Osteoblast (primary cell): ENCODE data around the gene NTSR1. TPM values are rescaled to one million over a fixed set of nuclear protein-coding genes. Genes with fewer than 3 reads are reported as not detected.
A peak's percentile ranks its signal among the peaks of the same experiment; 100 is the strongest.

Experiments used
- DNase-seq: peaks from one replicate; pipeline ENCODE4 v3.0.0; 2011; ENCODE audit warnings: low spot score, mixed read lengths; ENCODE audit not compliant: insufficient read length; ENCODE audit errors: missing footprints
- H2AFZ ChIP-seq: 2 replicates; pipeline ENCODE4 v1.6.0; 2011; ENCODE audit warnings: mild to moderate bottlenecking, low read length
- H3K27ac ChIP-seq: 2 replicates; pipeline ENCODE4 v1.5.1; 2011; ENCODE audit warnings: mild to moderate bottlenecking, low read depth, low read length, moderate library complexity
- H3K27me3 ChIP-seq: 2 replicates; pipeline ENCODE4 v1.6.0; 2012; ENCODE audit warnings: mild to moderate bottlenecking, control low read depth, inconsistent platforms, low read length, moderate library complexity; ENCODE audit not compliant: insufficient read depth
- H3K36me3 ChIP-seq: 2 replicates; pipeline ENCODE4 v1.5.1; 2011; ENCODE audit warnings: mild to moderate bottlenecking, low read length, control low read depth, moderate library complexity; ENCODE audit not compliant: insufficient read depth
- H3K4me1 ChIP-seq: 2 replicates; pipeline ENCODE4 v1.5.1; 2011; ENCODE audit warnings: mild to moderate bottlenecking, low read length, control low read depth, moderate library complexity; ENCODE audit not compliant: insufficient read depth
- H3K4me2 ChIP-seq: 2 replicates; pipeline ENCODE4 v1.6.0; 2011; ENCODE audit warnings: mild to moderate bottlenecking, low read length; ENCODE audit not compliant: insufficient read depth
- H3K4me3 ChIP-seq: fragments of 200-600 bp; sonication (generic); 3 replicates; pipeline ENCODE4 v1.5.1; 2012; ENCODE audit warnings: mild to moderate bottlenecking, low read length, inconsistent platforms; ENCODE audit not compliant: insufficient read depth
- H3K79me2 ChIP-seq: 2 replicates; pipeline ENCODE4 v1.6.0; 2012; ENCODE audit warnings: mild to moderate bottlenecking, low read length, control low read depth, inconsistent platforms; ENCODE audit not compliant: insufficient read depth
- H3K9me3 ChIP-seq: 2 replicates; pipeline ENCODE4 v1.5.1; 2011; ENCODE audit warnings: low read depth, low read length, control low read depth
- H4K20me1 ChIP-seq: 2 replicates; pipeline ENCODE4 v1.6.0; 2012; ENCODE audit warnings: mild to moderate bottlenecking, low read length, control low read depth; ENCODE audit not compliant: insufficient read depth
- CTCF ChIP-seq: IDR thresholded peaks from 2 replicates; pipeline ENCODE4 v1.5.1; 2011; ENCODE audit warnings: mild to moderate bottlenecking, low read depth, low read length, moderate library complexity; ENCODE audit errors: extremely low read depth
- total RNA-seq: library from RNA; depleted of rRNA; stranded (reverse); fragments of >200 nt; gene quantifications from 2 replicates; pipeline ENCODE4 v1.2.3, GENCODE V29; 2012

The NTSR1 gene
- total RNA-seq, 1 donor: not detected

- no peak for TF ChIP-seq CTCF
- DNase-seq: no peak
- peaks cover 31% of the 10 kb centered on the region for H3K27me3 ChIP-seq
Observed at GRCh38 chr20:62699741-62700140, 8.9 kb upstream of the NTSR1 start.

GRCh38 chr20:62700261-62700930 is 8.2 kb upstream of the NTSR1 start:
- no peak for DNase-seq
- peaks cover 16% of the 10 kb centered on the region for H3K4me1 ChIP-seq
- TF ChIP-seq CTCF: no peak
- no peaks in the 10 kb centered on the region for H3K79me2 ChIP-seq
- H4K20me1 ChIP-seq: no peaks in the 10 kb centered on the region
- H3K27me3 ChIP-seq: peaks cover 26% of the 10 kb centered on the region
- H3K27ac ChIP-seq: no peak overlapping the region
- no peaks in the 10 kb centered on the region for H3K9me3 ChIP-seq
- no peaks in the 10 kb centered on the region for H3K36me3 ChIP-seq
- no peak overlapping the region for H3K4me3 ChIP-seq
- H2AFZ ChIP-seq: no peak overlapping the region
- H3K4me2 ChIP-seq: no peak overlapping the region

More at GRCh38 chr20:62699741-62700140, 8.9 kb upstream of the NTSR1 start:
- H3K36me3 ChIP-seq: no peaks in the 10 kb centered on the region
- no peak overlapping the region for H2AFZ ChIP-seq
- no peaks in the 10 kb centered on the region for H3K79me2 ChIP-seq
- no peak overlapping the region for H3K4me3 ChIP-seq
- H4K20me1 ChIP-seq: no peaks in the 10 kb centered on the region
- H3K27ac ChIP-seq: no peak overlapping the region
- H3K4me2 ChIP-seq: no peak overlapping the region
- H3K9me3 ChIP-seq: no peaks in the 10 kb centered on the region
- H3K4me1 ChIP-seq: peaks cover 13% of the 10 kb centered on the region

- TF ChIP-seq CTCF: no peak
- H4K20me1 ChIP-seq: no peaks in the 10 kb centered on the region
- no peaks in the 10 kb centered on the region for H3K36me3 ChIP-seq
- H3K4me2 ChIP-seq: no peak overlapping the region
- no peaks in the 10 kb centered on the region for H3K79me2 ChIP-seq
- peak; percentile 82 for DNase-seq
- peaks cover 16% of the 10 kb centered on the region for H3K4me1 ChIP-seq
- peaks cover 22% of the 10 kb centered on the region for H3K27me3 ChIP-seq
- H3K4me3 ChIP-seq: no peak overlapping the region
- H2AFZ ChIP-seq: no peak overlapping the region
- H3K27ac ChIP-seq: no peak overlapping the region
- H3K9me3 ChIP-seq: no peaks in the 10 kb centered on the region
Observed at GRCh38 chr20:62701161-62702012, 7.2 kb upstream of the NTSR1 start.

- peaks cover 16% of the 10 kb centered on the region for H3K4me1 ChIP-seq
- H2AFZ ChIP-seq: no peak overlapping the region
- no peaks in the 10 kb centered on the region for H4K20me1 ChIP-seq
- no peak overlapping the region for H3K4me2 ChIP-seq
- H3K27me3 ChIP-seq: peaks cover 21% of the 10 kb centered on the region
- H3K36me3 ChIP-seq: no peaks in the 10 kb centered on the region
- DNase-seq: no peak
- H3K27ac ChIP-seq: no peak overlapping the region
- no peak for TF ChIP-seq CTCF
- H3K9me3 ChIP-seq: no peaks in the 10 kb centered on the region
- no peaks in the 10 kb centered on the region for H3K79me2 ChIP-seq
- no peak overlapping the region for H3K4me3 ChIP-seq
Observed at GRCh38 chr20:62702013-62702300, 6.7 kb upstream of the NTSR1 start.
